ENCODE data around the gene WDR27.

GRCh38 chr6:169646906-169647567 lies 54.8 kb downstream of the WDR27 start:
- TF ChIP-seq, protein P1, sequence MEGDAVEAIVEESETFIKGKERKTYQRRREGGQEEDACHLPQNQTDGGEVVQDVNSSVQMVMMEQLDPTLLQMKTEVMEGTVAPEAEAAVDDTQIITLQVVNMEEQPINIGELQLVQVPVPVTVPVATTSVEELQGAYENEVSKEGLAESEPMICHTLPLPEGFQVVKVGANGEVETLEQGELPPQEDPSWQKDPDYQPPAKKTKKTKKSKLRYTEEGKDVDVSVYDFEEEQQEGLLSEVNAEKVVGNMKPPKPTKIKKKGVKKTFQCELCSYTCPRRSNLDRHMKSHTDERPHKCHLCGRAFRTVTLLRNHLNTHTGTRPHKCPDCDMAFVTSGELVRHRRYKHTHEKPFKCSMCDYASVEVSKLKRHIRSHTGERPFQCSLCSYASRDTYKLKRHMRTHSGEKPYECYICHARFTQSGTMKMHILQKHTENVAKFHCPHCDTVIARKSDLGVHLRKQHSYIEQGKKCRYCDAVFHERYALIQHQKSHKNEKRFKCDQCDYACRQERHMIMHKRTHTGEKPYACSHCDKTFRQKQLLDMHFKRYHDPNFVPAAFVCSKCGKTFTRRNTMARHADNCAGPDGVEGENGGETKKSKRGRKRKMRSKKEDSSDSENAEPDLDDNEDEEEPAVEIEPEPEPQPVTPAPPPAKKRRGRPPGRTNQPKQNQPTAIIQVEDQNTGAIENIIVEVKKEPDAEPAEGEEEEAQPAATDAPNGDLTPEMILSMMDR (conservative IDR thresholded peaks at IDR 0.05; ENCODE audit: low read length): no peak
- no peak for TF ChIP-seq EZH2phosphoT487 (IDR thresholded peaks at IDR 0.05; ENCODE audit: borderline replicate concordance, low read depth, low read length)
